HG03066 (cell line): ENCODE results near the gene RSRC2.
"Not testable (repeated sequence)": the region's sequence is repeated elsewhere in the genome, so short reads cannot be mapped to it uniquely, and the experiment has no call there.

Experiments
- ATAC-seq: cut with Tn5 transposase; IDR thresholded peaks from one replicate; pipeline ENCODE4 v1.9.1; 2021; ENCODE audit warnings: low read depth; ENCODE audit not compliant: unreplicated experiment

RSRC2 gene

GRCh38 chr12:122526683-122527477 is at the start of gene RSRC2, which contains the start of gene KNTC1:
Gene RSRC2 (minus strand): TSS chr12:122526936. CDS start chr12:122526853, 83 bp downstream.
Gene KNTC1 (plus strand): TSS chr12:122527249. CDS start chr12:122530064, 2,815 bp downstream.
- peak; percentile 91 for ATAC-seq

GRCh38 chr12:122571821-122572220 is 45.1 kb upstream of the RSRC2 start:
- no peak for ATAC-seq

- ATAC-seq, result not testable (repeated sequence)
These were observed 43.3 kb upstream of the RSRC2 start for GRCh38 chr12:122570006-122570405.

- ATAC-seq, result no peak
These were observed 42.6 kb upstream of the RSRC2 start for GRCh38 chr12:122569288-122569687.

- not testable (repeated sequence) for ATAC-seq
These were observed 40.1 kb upstream of the RSRC2 start for GRCh38 chr12:122566816-122567215.

- ATAC-seq, result no peak
These were observed 36.6 kb upstream of the RSRC2 start for GRCh38 chr12:122563361-122563760.

GRCh38 chr12:122560138-122560537 is 33.4 kb upstream of the RSRC2 start:
- ATAC-seq, result no peak

- ATAC-seq, result no peak
These were observed 32.3 kb upstream of the RSRC2 start for GRCh38 chr12:122558745-122559641.

- ATAC-seq, result no peak
These were observed 20.6 kb upstream of the RSRC2 start for GRCh38 chr12:122547330-122547729.

- peak; percentile 68 for ATAC-seq
These were observed 19.1 kb upstream of the RSRC2 start for GRCh38 chr12:122545855-122546254.

GRCh38 chr12:122544537-122544936 is 17.8 kb upstream of the RSRC2 start:
- no peak for ATAC-seq

GRCh38 chr12:122538496-122538895 is 11.8 kb upstream of the RSRC2 start:
- ATAC-seq, result no peak

GRCh38 chr12:122537021-122537420 is 10.3 kb upstream of the RSRC2 start:
- no peak for ATAC-seq

- ATAC-seq, result no peak
These were observed 7.1 kb upstream of the RSRC2 start for GRCh38 chr12:122533856-122534255.

GRCh38 chr12:122528992-122529391 is 2.3 kb upstream of the RSRC2 start:
- ATAC-seq, result no peak

- ATAC-seq, result no peak
These were observed 1.8 kb upstream of the RSRC2 start for GRCh38 chr12:122528582-122528981.

- ATAC-seq, result no peak
These were observed 775 bp upstream of the RSRC2 start for GRCh38 chr12:122527478-122527944.

- no peak for ATAC-seq
These were observed 2.7 kb downstream of the RSRC2 start for GRCh38 chr12:122523846-122524718.

- ATAC-seq, result no peak
These were observed 3.5 kb downstream of the RSRC2 start for GRCh38 chr12:122523280-122523679.

- ATAC-seq, result no peak
These were observed 6.1 kb downstream of the RSRC2 start for GRCh38 chr12:122520676-122521075.
